ENCODE results near the gene S100A7A.
"Not testable (repeated sequence)": the region's sequence is repeated elsewhere in the genome, so short reads cannot be mapped to it uniquely, and the experiment has no call there.

Gene S100A7A

GRCh38 chr1:153395776-153396175 is 20.5 kb upstream of the S100A7A start:
- FAIRE-seq: no peak

- no peak for FAIRE-seq
Measured at GRCh38 chr1:153396461-153396860, 19.9 kb upstream of the S100A7A start.

GRCh38 chr1:153397051-153397923 is 19.0 kb upstream of the S100A7A start:
- FAIRE-seq: no peak

GRCh38 chr1:153397924-153398651 is 18.2 kb upstream of the S100A7A start:
- no peak for FAIRE-seq

- no peak for FAIRE-seq
Measured at GRCh38 chr1:153399401-153400055, 16.8 kb upstream of the S100A7A start.

GRCh38 chr1:153400244-153400643 is 16.1 kb upstream of the S100A7A start:
- FAIRE-seq: no peak

GRCh38 chr1:153401461-153401860 is 14.9 kb upstream of the S100A7A start:
- no peak for FAIRE-seq

GRCh38 chr1:153402226-153402625 is 14.1 kb upstream of the S100A7A start:
- no peak for FAIRE-seq

- no peak for FAIRE-seq
Measured at GRCh38 chr1:153403421-153404085, 12.8 kb upstream of the S100A7A start.

GRCh38 chr1:153404086-153404635 is 12.2 kb upstream of the S100A7A start:
- FAIRE-seq: no peak

GRCh38 chr1:153404768-153405167 is 11.6 kb upstream of the S100A7A start:
- no peak for FAIRE-seq

GRCh38 chr1:153405825-153406599 is 10.3 kb upstream of the S100A7A start:
- not testable (repeated sequence) for FAIRE-seq

- not testable (repeated sequence) for FAIRE-seq
Measured at GRCh38 chr1:153407274-153407673, 9.0 kb upstream of the S100A7A start.

- not testable (repeated sequence) for FAIRE-seq
Measured at GRCh38 chr1:153413961-153414360, 2.4 kb upstream of the S100A7A start.

GRCh38 chr1:153417136-153417888 is 992 bp downstream of the S100A7A start:
- FAIRE-seq: no peak

- not testable (repeated sequence) for FAIRE-seq
Measured at GRCh38 chr1:153418758-153419435, 2.6 kb downstream of the S100A7A start.

GRCh38 chr1:153419436-153419793 is 3.1 kb downstream of the S100A7A start:
- not testable (repeated sequence) for FAIRE-seq

- FAIRE-seq: no peak
Measured at GRCh38 chr1:153420306-153420705, 4.0 kb downstream of the S100A7A start.

GRCh38 chr1:153422450-153423068 is 6.2 kb downstream of the S100A7A start:
- no peak for FAIRE-seq

- FAIRE-seq: no peak
Measured at GRCh38 chr1:153426809-153427208, 10.5 kb downstream of the S100A7A start.

Measured in G401.6 (cell line).